BLaER1 treated with 17β-estradiol and CSF1 and Interleukin-3, amounts not matched to agents 10 nM and 100 nM (cell line): ENCODE results near the gene CD86.
"Not testable (repeated sequence)": the region's sequence is repeated elsewhere in the genome, so short reads cannot be mapped to it uniquely, and the experiment has no call there.

Experiments used
- H3K27ac ChIP-seq, 11 experiments: shearing (Covaris generic); formaldehyde crosslinking; 2 replicates each; pipeline ENCODE4 v1.8.1; 2022
- H3K27me3 ChIP-seq, 11 experiments: shearing (Covaris generic); formaldehyde crosslinking; 2 replicates each; pipeline ENCODE4 v1.8.1; 2022
- H3K36me3 ChIP-seq, 11 experiments: shearing (Covaris generic); formaldehyde crosslinking; 2 replicates each; pipeline ENCODE4 v1.8.1; 2022
- H3K4me1 ChIP-seq, 10 experiments: shearing (Covaris generic); formaldehyde crosslinking; 2 replicates each; pipeline ENCODE4 v1.8.1; 2022
- H3K4me2 ChIP-seq, 11 experiments: shearing (Covaris generic); formaldehyde crosslinking; 2 replicates each; pipeline ENCODE4 v1.8.1; 2022
- H3K4me3 ChIP-seq, 10 experiments: shearing (Covaris generic); formaldehyde crosslinking; 2 replicates each; pipeline ENCODE4 v1.8.1; 2022
- H3K9ac ChIP-seq, 11 experiments: shearing (Covaris generic); formaldehyde crosslinking; 2 replicates each; pipeline ENCODE4 v1.8.1; 2022
- H3K9me3 ChIP-seq, 11 experiments: shearing (Covaris generic); formaldehyde crosslinking; replicated peaks in 1 of 11; 2 replicates each; pipeline ENCODE4 v1.8.1; 2022
- H4K20me1 ChIP-seq, 11 experiments: shearing (Covaris generic); formaldehyde crosslinking; 2 replicates each; pipeline ENCODE4 v1.8.1; 2022
- Cebpa-rat ChIP-seq, 11 experiments: shearing (Covaris generic); IDR thresholded peaks; 2 replicates each; pipeline ENCODE4 v1.8.1; 2022

The CD86 gene

GRCh38 chr3:122033023-122033422 lies 22.1 kb upstream of the CD86 start:
- Histone ChIP-seq H3K27ac (no peak overlapping the region), H3K4me3 (no peak overlapping the region), H3K9ac (no peak overlapping the region), H3K4me1 (peaks cover 0 to 27% (median 0%) of the 10 kb centered on the region in 10 experiments; a peak in 8 of 20 replicates), H3K4me2 (peak overlapping the region in 3 of 11 experiments; percentile 17 to 52 (median 36); a peak in 5 of 22 replicates), H4K20me1 (no peaks in the 10 kb centered on the region), H3K9me3 (peaks cover 35 to 55% (median 40%) of the 10 kb centered on the region in 11 experiments), H3K36me3 (peaks cover 0 to 8% (median 0%) of the 10 kb centered on the region in 11 experiments; a peak in 3 of 22 replicates), H3K27me3 (no peaks in the 10 kb centered on the region)
- TF ChIP-seq Cebpa-rat (IDR thresholded peaks at IDR 0.05) = no peak

- H3K4me2 ChIP-seq = not testable (repeated sequence)
- peaks cover 0 to 16% (median 6%) of the 10 kb centered on the region in 11 experiments; a peak in 16 of 22 replicates for H3K9me3 ChIP-seq
These were observed 7.9 kb upstream of the CD86 start for GRCh38 chr3:122047296-122047695.

GRCh38 chr3:122047773-122048172 lies 7.4 kb upstream of the CD86 start:
- H3K36me3 ChIP-seq, H3K9ac ChIP-seq, H3K27me3 ChIP-seq, H3K4me3 ChIP-seq, H3K4me2 ChIP-seq, H3K27ac ChIP-seq, H4K20me1 ChIP-seq: not testable (repeated sequence)
- H3K9me3 ChIP-seq = peaks cover 0 to 16% (median 6%) of the 10 kb centered on the region in 11 experiments; a peak in 16 of 22 replicates
- peaks cover 1 to 14% (median 5%) of the 10 kb centered on the region in 10 experiments; a peak in 15 of 20 replicates for H3K4me1 ChIP-seq

More at GRCh38 chr3:122047296-122047695, 7.9 kb upstream of the CD86 start:
- H3K9ac ChIP-seq, H3K27ac ChIP-seq, H3K36me3 ChIP-seq, H4K20me1 ChIP-seq, H3K4me3 ChIP-seq, H3K27me3 ChIP-seq, H3K4me1 ChIP-seq: not testable (repeated sequence)

- Histone ChIP-seq H3K9me3 (peaks cover 0 to 16% (median 3%) of the 10 kb centered on the region in 11 experiments; a peak in 13 of 22 replicates), H3K27ac (peak overlapping the region in 3 of 11 experiments; percentile 59 to 74 (median 68); a peak in 6 of 22 replicates), H3K27me3 (no peaks in the 10 kb centered on the region), H4K20me1 (peaks cover 0 to 5% (median 0%) of the 10 kb centered on the region in 11 experiments; a peak in 2 of 22 replicates), H3K4me3 (no peak overlapping the region; a peak in 1 of 20 replicates), H3K9ac (peak overlapping the region in 2 of 11 experiments; percentile 33 to 61; a peak in 2 of 22 replicates), H3K36me3 (no peaks in the 10 kb centered on the region), H3K4me2 (peak overlapping the region; percentile 23 to 98 (median 46); a peak in 19 of 22 replicates), H3K4me1 (peaks cover 24 to 52% (median 35%) of the 10 kb centered on the region in 10 experiments)
- TF ChIP-seq Cebpa-rat (IDR thresholded peaks at IDR 0.05) = no peak
These were observed 2.2 kb upstream of the CD86 start for GRCh38 chr3:122052968-122053367.

DNA sequence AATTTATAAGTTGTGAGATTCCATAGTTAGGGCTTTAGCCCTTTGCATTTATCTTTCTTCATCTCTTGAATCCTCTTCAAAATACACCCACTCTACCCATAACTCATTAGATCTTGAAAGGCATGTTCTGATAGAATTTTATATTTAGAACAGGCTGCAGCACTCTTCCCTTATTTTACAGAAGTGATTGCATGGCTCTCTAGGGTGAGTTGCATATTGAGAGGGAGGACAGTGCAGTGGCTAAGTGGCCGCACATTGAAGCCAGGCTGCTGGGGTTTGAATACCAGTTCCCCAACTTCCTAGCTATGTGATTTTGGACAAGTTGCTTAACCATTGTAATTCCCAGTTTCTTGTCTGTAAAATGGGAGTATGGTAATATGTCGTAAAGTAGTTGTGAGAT lies 2.5 kb downstream of the CD86 start:
- Histone ChIP-seq H3K4me1 (peaks cover 20 to 72% (median 30%) of the 10 kb centered on the region in 10 experiments), H3K27ac (peak overlapping the region in 1 of 11 experiments; percentile 80; a peak in 1 of 22 replicates), H3K36me3 (peaks cover 0 to 27% (median 0%) of the 10 kb centered on the region in 11 experiments; a peak in 5 of 22 replicates), H3K9me3 (peaks cover 0 to 17% (median 0%) of the 10 kb centered on the region in 11 experiments; a peak in 4 of 22 replicates), H3K4me2 (peak overlapping the region in 4 of 11 experiments; percentile 29 to 98 (median 77); a peak in 8 of 22 replicates), H4K20me1 (peaks cover 0 to 52% (median 0%) of the 10 kb centered on the region in 11 experiments; a peak in 3 of 22 replicates), H3K9ac (peak overlapping the region in 2 of 11 experiments; percentile 45 to 92; a peak in 4 of 22 replicates), H3K4me3 (peak overlapping the region in 3 of 10 experiments; percentile 43 to 81 (median 78); a peak in 6 of 20 replicates), H3K27me3 (no peaks in the 10 kb centered on the region)
- no peak for TF ChIP-seq Cebpa-rat (IDR thresholded peaks at IDR 0.05)

- Histone ChIP-seq H3K4me3 (peak overlapping the region in 3 of 10 experiments; percentile 43 to 81 (median 78); a peak in 6 of 20 replicates), H3K9me3 (peaks cover 0 to 17% (median 0%) of the 10 kb centered on the region in 11 experiments; a peak in 4 of 22 replicates), H3K27me3 (no peaks in the 10 kb centered on the region), H4K20me1 (peaks cover 0 to 57% (median 0%) of the 10 kb centered on the region in 11 experiments; a peak in 3 of 22 replicates), H3K4me2 (peak overlapping the region in 4 of 11 experiments; percentile 29 to 98 (median 77); a peak in 7 of 22 replicates), H3K4me1 (peaks cover 15 to 72% (median 25%) of the 10 kb centered on the region in 10 experiments), H3K27ac (no peak overlapping the region; a peak in 1 of 22 replicates), H3K9ac (peak overlapping the region in 2 of 11 experiments; percentile 45 to 92; a peak in 2 of 22 replicates), H3K36me3 (peaks cover 0 to 27% (median 0%) of the 10 kb centered on the region in 11 experiments; a peak in 5 of 22 replicates)
- TF ChIP-seq Cebpa-rat (IDR thresholded peaks at IDR 0.05) = no peak
These were observed 3.1 kb downstream of the CD86 start for GRCh38 chr3:122058294-122058693.

GRCh38 chr3:122060040-122060698 lies 5.0 kb downstream of the CD86 start:
- H3K27ac ChIP-seq = no peak overlapping the region
- peak overlapping the region in 3 of 11 experiments; percentile 39 to 98 (median 88); a peak in 5 of 22 replicates for H3K4me2 ChIP-seq
- peaks cover 0 to 30% (median 0%) of the 10 kb centered on the region in 11 experiments; a peak in 5 of 22 replicates for H3K36me3 ChIP-seq
- no peak overlapping the region for H3K9ac ChIP-seq
- peaks cover 5 to 74% (median 21%) of the 10 kb centered on the region in 10 experiments; a peak in 19 of 20 replicates for H3K4me1 ChIP-seq
- no peak for TF ChIP-seq Cebpa-rat (IDR thresholded peaks at IDR 0.05)
- H3K9me3 ChIP-seq = peaks cover 0 to 17% (median 0%) of the 10 kb centered on the region in 11 experiments; a peak in 4 of 22 replicates
- peaks cover 0 to 75% (median 0%) of the 10 kb centered on the region in 11 experiments; a peak in 3 of 22 replicates for H4K20me1 ChIP-seq
- no peaks in the 10 kb centered on the region for H3K27me3 ChIP-seq
- H3K4me3 ChIP-seq = no peak overlapping the region

GRCh38 chr3:122063908-122064307 lies 8.7 kb downstream of the CD86 start:
- peaks cover 15 to 99% (median 35%) of the 10 kb centered on the region in 10 experiments for H3K4me1 ChIP-seq
- H3K36me3 ChIP-seq = peaks cover 0 to 37% (median 0%) of the 10 kb centered on the region in 11 experiments; a peak in 6 of 22 replicates
- no peaks in the 10 kb centered on the region for H3K27me3 ChIP-seq
- TF ChIP-seq Cebpa-rat (IDR thresholded peaks at IDR 0.05) = no peak
- 0 out of 20 replicates have a peak overlapping the region, but pooled peaks of 2 of the 10 experiments have one; percentile 8 to 14 for H3K4me3 ChIP-seq
- H3K9ac ChIP-seq = peak overlapping the region in 2 of 11 experiments; percentile 2 to 35; a peak in 1 of 22 replicates
- H4K20me1 ChIP-seq = peaks cover 0 to 78% (median 0%) of the 10 kb centered on the region in 11 experiments; a peak in 3 of 22 replicates
- peak overlapping the region in 6 of 11 experiments; percentile 22 to 81 (median 73); a peak in 10 of 22 replicates for H3K4me2 ChIP-seq
- peaks cover 0 to 19% (median 0%) of the 10 kb centered on the region in 11 experiments; a peak in 2 of 22 replicates for H3K9me3 ChIP-seq
- H3K27ac ChIP-seq = peak overlapping the region in 4 of 11 experiments; percentile 31 to 48 (median 35); a peak in 6 of 22 replicates
